GM21515 (cell line): Measurements from ENCODE around the gene PIK3C3.

Experiments used
- ATAC-seq: cut with Tn5 transposase; IDR thresholded peaks from one replicate; pipeline ENCODE4 v1.9.1; 2021; ENCODE audit not compliant: unreplicated experiment

Gene PIK3C3

DNA sequence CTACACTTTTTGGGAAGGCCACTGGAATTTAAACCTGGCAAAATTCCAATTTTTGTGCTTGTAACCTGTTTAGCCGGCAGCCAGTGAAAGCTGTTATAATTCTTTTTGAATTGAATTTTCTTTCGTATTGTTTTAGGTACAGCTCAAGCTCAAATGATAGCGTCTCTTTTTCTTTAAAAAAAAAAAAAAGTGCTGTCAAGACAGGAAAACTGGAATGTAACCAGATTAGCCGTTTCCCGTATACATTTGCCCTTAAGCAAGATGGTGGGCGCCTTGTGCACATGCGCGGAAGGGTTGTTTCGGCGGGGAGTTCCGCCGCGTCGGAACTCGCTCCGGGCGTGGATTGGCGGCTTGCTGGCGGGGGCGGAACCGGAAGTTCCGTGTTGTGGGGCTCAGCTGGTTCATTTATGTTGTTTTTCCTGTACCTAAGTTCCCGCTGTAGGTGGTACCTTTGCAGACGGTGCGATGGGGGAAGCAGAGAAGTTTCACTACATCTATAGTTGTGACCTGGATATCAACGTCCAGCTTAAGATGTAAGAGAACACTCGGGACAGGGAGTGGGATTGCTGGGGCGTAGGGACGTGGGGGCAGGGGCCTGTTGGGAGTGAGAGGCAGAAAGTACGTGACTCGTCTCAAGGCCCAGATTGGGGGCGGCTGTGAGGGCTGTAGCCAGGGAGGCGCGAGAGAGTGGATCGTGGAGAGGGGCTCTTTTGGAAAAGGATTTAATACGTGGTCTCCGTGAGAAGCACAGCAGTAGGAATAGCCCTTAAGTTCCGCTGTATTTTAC, at the start of gene PIK3C3:
Gene PIK3C3 (plus strand): TSS at position 408 of the 787 bp plus-strand sequence. CDS start 58 bp downstream, at position 466.
- ATAC-seq, result peak; percentile 99

- no peak for ATAC-seq
Measured at GRCh38 chr18:41905786-41906527, 49.1 kb upstream of the PIK3C3 start.

GRCh38 chr18:41906528-41907146, 48.4 kb upstream of the PIK3C3 start:
- ATAC-seq, result peak; percentile 88

- no peak for ATAC-seq
Measured at GRCh38 chr18:41917181-41917580, 37.9 kb upstream of the PIK3C3 start.

GRCh38 chr18:41921770-41922169, 33.3 kb upstream of the PIK3C3 start:
- ATAC-seq, result no peak

DNA sequence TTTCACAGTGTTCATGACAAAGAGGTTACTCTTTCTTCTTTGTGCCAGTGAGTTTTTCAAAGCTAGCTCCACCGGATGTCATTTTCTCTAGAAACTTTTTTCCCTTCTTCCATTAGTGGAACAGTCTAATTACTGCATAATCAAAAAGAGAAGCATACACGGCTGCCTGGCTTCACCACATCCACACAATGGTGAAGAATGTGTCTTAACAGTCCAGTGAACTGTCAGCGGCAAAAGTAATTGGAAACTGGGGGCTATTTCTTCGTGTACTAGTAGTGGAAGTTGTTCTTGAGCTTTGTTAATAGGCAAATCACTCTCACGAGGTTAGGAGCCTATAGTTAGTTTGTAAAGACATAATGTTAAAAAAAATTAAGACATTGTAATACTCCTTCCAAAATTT, 32.9 kb upstream of the PIK3C3 start:
- no peak for ATAC-seq

- no peak for ATAC-seq
Measured at GRCh38 chr18:41922841-41923240, 32.2 kb upstream of the PIK3C3 start.

GRCh38 chr18:41923446-41923845, 31.6 kb upstream of the PIK3C3 start:
- no peak for ATAC-seq

- ATAC-seq, result no peak
Measured at GRCh38 chr18:41928581-41928980, 26.5 kb upstream of the PIK3C3 start.

DNA sequence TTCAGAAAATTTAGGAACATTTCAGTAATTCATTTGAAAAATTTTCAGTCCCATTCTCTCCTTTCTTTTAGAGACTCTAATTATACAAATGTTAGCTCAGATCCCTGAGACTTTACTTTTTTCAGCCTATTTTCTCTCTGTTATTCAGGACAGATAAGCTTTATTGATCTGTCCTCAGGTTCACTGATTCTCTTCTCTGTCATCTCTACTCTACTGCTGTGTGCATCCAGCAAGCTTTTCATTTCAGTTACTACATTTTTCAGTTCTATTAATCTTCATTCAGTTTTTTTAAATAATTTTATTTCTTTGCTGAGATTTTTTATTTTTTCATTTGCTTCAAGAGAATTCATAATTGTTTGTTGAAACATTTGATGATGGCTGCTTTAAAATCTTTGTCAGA, 22.1 kb upstream of the PIK3C3 start:
- no peak for ATAC-seq

DNA sequence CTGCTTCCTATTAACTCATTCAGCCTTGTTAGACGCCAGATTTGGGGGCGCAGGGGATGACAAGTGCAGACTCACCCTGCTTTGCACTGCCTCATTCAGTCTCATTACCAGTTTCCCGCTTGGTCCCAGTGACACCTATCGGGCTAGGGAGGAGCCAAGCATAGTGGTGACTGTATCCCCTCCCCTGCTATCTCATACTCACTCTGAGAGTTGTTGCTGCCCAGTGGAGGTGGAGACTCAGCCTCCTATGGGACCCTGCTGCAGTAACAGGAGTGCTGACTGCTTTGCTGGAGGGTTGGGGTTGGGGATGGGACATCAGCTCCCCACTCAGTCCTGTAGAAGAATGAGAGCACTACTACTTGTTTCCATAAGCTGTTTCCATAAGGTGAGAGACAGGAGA, 21.3 kb upstream of the PIK3C3 start:
- no peak for ATAC-seq

DNA sequence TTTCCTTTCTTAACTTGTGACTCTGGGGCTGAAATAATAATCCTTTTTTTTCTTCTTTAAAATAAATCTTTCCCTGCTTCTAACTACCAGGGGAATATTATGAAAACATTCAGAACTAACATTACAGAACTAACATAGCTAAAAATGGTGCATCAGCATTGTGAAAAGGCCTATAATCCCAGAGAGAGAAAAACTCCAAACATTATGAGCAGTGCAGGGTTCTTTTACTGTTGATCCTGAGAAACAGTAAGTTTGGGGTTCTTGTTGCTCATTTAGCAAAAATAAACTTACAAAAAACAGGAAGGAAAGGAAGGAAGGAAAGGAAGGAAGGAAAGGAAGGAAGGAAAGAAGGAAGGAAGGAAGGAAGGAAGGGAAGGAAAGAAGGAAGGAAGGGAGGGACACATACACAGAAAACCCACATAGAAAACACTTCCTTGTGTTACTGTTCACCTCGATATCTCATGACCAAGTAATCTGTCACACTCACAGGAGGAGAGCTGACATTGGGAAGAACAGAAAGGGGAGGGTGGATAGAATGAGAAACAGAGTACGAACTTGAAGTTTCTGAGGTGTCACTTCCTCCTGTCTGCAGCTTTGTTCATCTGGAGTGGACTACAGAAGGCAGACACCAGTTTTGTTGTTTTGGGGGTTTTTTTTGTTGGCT, 18.4 kb upstream of the PIK3C3 start:
- peak; percentile 72 for ATAC-seq

GRCh38 chr18:41938445-41938844, 16.6 kb upstream of the PIK3C3 start:
- no peak for ATAC-seq

- ATAC-seq, result no peak
Measured at GRCh38 chr18:41939326-41939725, 15.7 kb upstream of the PIK3C3 start.

DNA sequence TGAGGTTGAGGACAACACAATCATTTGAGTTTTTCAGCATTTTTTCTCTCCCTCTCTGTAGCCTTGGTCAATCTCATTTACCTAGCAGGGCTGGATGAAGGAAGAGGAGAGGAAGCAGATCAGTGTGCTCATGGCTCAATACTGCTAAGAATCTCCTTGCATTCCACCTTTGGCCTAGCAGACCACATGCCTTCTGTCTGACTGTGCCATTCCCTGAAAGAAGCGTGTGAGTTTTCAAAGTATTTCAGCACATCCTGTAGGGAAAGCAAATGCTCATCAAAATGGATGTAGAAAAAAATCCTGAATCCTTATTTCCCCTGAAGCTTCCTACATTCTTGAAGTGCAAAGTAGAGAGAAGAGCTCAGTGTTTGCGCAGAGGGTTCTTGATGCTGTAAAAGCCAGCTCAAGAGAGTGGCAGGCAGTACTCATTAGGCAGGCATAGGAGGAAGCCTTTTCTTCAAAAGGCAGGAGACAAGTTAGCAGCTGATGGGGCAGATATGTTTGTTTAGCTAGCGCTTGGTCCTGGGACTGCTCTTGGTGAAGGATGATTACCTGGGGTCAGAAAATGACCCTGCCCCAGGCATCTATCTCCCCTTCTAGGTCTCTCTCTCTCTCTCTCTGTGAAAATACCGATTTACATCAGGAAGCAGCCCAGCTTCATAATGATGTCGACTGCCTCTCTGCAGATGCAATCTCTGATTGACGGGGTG, 14.4 kb upstream of the PIK3C3 start:
- ATAC-seq, result no peak

- no peak for ATAC-seq
Measured at GRCh38 chr18:41942254-41942653, 12.8 kb upstream of the PIK3C3 start.

- no peak for ATAC-seq
Measured at GRCh38 chr18:41948544-41949110, 6.4 kb upstream of the PIK3C3 start.

DNA sequence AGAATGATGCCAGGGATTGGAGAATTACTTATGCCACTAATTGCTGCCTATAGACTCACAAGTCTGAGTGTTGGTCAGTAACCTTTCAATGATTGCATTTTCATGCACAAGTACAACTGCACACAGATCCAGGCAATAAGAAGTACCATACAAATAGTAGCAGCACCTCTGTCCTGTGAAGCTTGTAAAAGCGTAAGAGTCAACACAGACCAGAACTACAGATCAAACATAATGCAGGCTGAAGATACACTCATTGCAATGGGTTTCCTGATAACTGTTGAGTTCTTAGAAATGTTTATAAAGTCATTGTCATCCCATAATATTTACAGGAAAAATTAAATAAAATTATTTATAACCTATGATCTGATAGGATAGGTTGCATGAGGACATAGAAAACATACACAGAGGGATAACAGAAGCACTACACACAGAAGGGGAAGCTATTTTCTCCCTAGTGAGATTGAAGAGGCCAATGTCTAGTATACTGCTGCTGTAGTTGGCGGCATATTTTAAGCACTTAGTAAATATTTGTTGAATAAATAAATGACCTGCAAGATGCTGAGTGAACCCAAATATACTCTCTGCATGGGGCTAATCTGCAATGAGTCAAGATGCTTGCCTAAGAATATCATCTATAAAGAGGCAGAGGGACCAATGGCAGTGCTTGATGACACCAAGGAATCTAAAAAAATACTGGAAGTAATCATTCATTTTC, 5.7 kb upstream of the PIK3C3 start:
- ATAC-seq, result no peak

GRCh38 chr18:41955688-41956087, 654 bp downstream of the PIK3C3 start:
- no peak for ATAC-seq

- no peak for ATAC-seq
Measured at GRCh38 chr18:41959045-41959444, 4.0 kb downstream of the PIK3C3 start.
